ENCODE data around the gene TSPAN33. TPM values are rescaled to one million over a fixed set of nuclear protein-coding genes. Genes with fewer than 3 reads are reported as not detected.
A peak's percentile ranks its signal among the peaks of the same experiment; 100 is the strongest.
"Not testable (repeated sequence)": the region's sequence is repeated elsewhere in the genome, so short reads cannot be mapped to it uniquely, and the experiment has no call there.

The TSPAN33 gene
- total RNA-seq, 1 donor from 2014 or later: 29.7 TPM

GRCh38 chr7:129205987-129206785, 61.7 kb downstream of the TSPAN33 start:
- no peaks in the 10 kb centered on the region for H3K27me3 ChIP-seq (ENCODE audit: control insufficient read depth in 3 of 3, insufficient read depth in 3 of 3, low read length in 3 of 3)
- no peaks in the 10 kb centered on the region for H3K9me3 ChIP-seq (ENCODE audit: control insufficient read depth in 3 of 3, low read length in 3 of 3)
- H3K27ac ChIP-seq (ENCODE audit: low read depth, low read length): no peak overlapping the region
- no peak overlapping the region for H3K9ac ChIP-seq (ENCODE audit: low read depth in 1 of 3, low read length in 3 of 3)
- no peak overlapping the region for H3K4me3 ChIP-seq (ENCODE audit: low read length in 3 of 3)
- H3K36me3 ChIP-seq (ENCODE audit: control insufficient read depth in 3 of 3, insufficient read depth in 3 of 3, low read length in 3 of 3): peaks cover 6 to 31% (median 21%) of the 10 kb centered on the region in 3 donors
- H3K4me1 ChIP-seq (ENCODE audit: control insufficient read depth in 3 of 3, insufficient read depth in 3 of 3, low read length in 3 of 3): peaks cover 0 to 5% (median 0%) of the 10 kb centered on the region in 3 donors

- Histone ChIP-seq H3K27me3 (ENCODE audit: control insufficient read depth in 3 of 3, insufficient read depth in 3 of 3, low read length in 3 of 3) (no peaks in the 10 kb centered on the region), H3K9ac (ENCODE audit: low read depth in 1 of 3, low read length in 3 of 3) (no peak overlapping the region), H3K4me3 (ENCODE audit: low read length in 3 of 3) (no peak overlapping the region), H3K4me1 (ENCODE audit: control insufficient read depth in 3 of 3, insufficient read depth in 3 of 3, low read length in 3 of 3) (peaks cover 0 to 5% (median 0%) of the 10 kb centered on the region in 3 donors), H3K27ac (ENCODE audit: low read depth, low read length) (no peak overlapping the region), H3K9me3 (ENCODE audit: control insufficient read depth in 3 of 3, low read length in 3 of 3) (no peaks in the 10 kb centered on the region), H3K36me3 (ENCODE audit: control insufficient read depth in 3 of 3, insufficient read depth in 3 of 3, low read length in 3 of 3) (peaks cover 8 to 36% (median 25%) of the 10 kb centered on the region in 3 donors)
Measured at GRCh38 chr7:129208667-129209066, 64.2 kb downstream of the TSPAN33 start.

GRCh38 chr7:129209067-129209926, 64.8 kb downstream of the TSPAN33 start:
- H3K9me3 ChIP-seq (ENCODE audit: control insufficient read depth in 3 of 3, low read length in 3 of 3): no peaks in the 10 kb centered on the region
- H3K9ac ChIP-seq (ENCODE audit: low read depth in 1 of 3, low read length in 3 of 3): no peak overlapping the region
- peaks cover 8 to 36% (median 25%) of the 10 kb centered on the region in 3 donors for H3K36me3 ChIP-seq (ENCODE audit: control insufficient read depth in 3 of 3, insufficient read depth in 3 of 3, low read length in 3 of 3)
- no peaks in the 10 kb centered on the region for H3K27me3 ChIP-seq (ENCODE audit: control insufficient read depth in 3 of 3, insufficient read depth in 3 of 3, low read length in 3 of 3)
- peaks cover 0 to 5% (median 0%) of the 10 kb centered on the region in 3 donors for H3K4me1 ChIP-seq (ENCODE audit: control insufficient read depth in 3 of 3, insufficient read depth in 3 of 3, low read length in 3 of 3)
- no peak overlapping the region for H3K4me3 ChIP-seq (ENCODE audit: low read length in 3 of 3)
- no peak overlapping the region for H3K27ac ChIP-seq (ENCODE audit: low read depth, low read length)

DNA sequence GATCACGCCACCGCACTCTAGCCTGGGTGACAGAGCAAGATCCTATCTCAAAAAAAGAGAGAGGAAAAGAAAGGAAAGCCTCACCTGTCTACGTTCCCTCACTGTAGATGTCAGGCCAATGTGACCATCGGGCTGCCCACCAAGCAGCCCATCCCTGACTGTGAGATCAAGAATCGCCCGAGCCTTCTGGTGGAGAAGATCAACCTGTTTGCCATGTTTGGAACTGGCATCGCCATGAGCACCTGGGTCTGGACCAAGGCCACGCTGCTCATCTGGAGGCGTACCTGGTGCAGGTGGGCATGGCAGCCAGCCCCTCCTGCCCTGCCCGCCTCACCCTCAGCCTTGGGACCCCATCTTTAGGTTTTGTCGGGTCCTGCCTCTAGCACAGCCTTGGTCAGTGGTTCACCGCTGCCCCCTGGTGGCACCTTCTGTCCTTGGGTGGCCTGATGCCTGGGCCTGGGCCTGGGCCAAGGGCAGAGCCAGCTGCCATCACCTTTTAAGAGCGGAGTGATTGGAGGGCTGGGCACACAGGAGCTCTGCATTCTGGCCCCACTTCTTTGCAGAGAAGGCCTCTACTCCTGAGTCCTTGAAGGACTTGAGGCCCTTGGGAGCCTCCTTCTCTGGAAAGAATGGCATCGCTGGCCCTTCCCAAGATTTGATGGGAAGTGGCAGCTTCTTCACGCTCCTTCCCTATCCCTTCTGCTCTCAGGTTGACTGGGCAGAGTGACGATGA, 65.9 kb downstream of the TSPAN33 start:
- Histone ChIP-seq H3K9me3 (ENCODE audit: control insufficient read depth in 3 of 3, low read length in 3 of 3) (no peaks in the 10 kb centered on the region), H3K27me3 (ENCODE audit: control insufficient read depth in 3 of 3, insufficient read depth in 3 of 3, low read length in 3 of 3) (no peaks in the 10 kb centered on the region), H3K9ac (ENCODE audit: low read depth in 1 of 3, low read length in 3 of 3) (no peak overlapping the region), H3K4me3 (ENCODE audit: low read length in 3 of 3) (no peak overlapping the region), H3K36me3 (ENCODE audit: control insufficient read depth in 3 of 3, insufficient read depth in 3 of 3, low read length in 3 of 3) (peaks cover 8 to 30% (median 25%) of the 10 kb centered on the region in 3 donors), H3K27ac (ENCODE audit: low read depth, low read length) (no peak overlapping the region), H3K4me1 (ENCODE audit: control insufficient read depth in 3 of 3, insufficient read depth in 3 of 3, low read length in 3 of 3) (peaks cover 0 to 5% (median 0%) of the 10 kb centered on the region in 3 donors)

GRCh38 chr7:129210989-129211312, 66.4 kb downstream of the TSPAN33 start:
- no peaks in the 10 kb centered on the region for H3K27me3 ChIP-seq (ENCODE audit: control insufficient read depth in 3 of 3, insufficient read depth in 3 of 3, low read length in 3 of 3)
- peaks cover 0 to 5% (median 0%) of the 10 kb centered on the region in 3 donors for H3K4me1 ChIP-seq (ENCODE audit: control insufficient read depth in 3 of 3, insufficient read depth in 3 of 3, low read length in 3 of 3)
- no peaks in the 10 kb centered on the region for H3K9me3 ChIP-seq (ENCODE audit: control insufficient read depth in 3 of 3, low read length in 3 of 3)
- H3K9ac ChIP-seq (ENCODE audit: low read depth in 1 of 3, low read length in 3 of 3): peak overlapping the region in 1 of 3 donors; percentile 8
- no peak overlapping the region for H3K4me3 ChIP-seq (ENCODE audit: low read length in 3 of 3)
- H3K27ac ChIP-seq (ENCODE audit: low read depth, low read length): no peak overlapping the region
- peaks cover 8 to 26% (median 20%) of the 10 kb centered on the region in 3 donors for H3K36me3 ChIP-seq (ENCODE audit: control insufficient read depth in 3 of 3, insufficient read depth in 3 of 3, low read length in 3 of 3)

- peaks cover 0 to 5% (median 0%) of the 10 kb centered on the region in 3 donors for H3K4me1 ChIP-seq (ENCODE audit: control insufficient read depth in 3 of 3, insufficient read depth in 3 of 3, low read length in 3 of 3)
- no peak overlapping the region for H3K9ac ChIP-seq (ENCODE audit: low read depth in 1 of 3, low read length in 3 of 3)
- H3K9me3 ChIP-seq (ENCODE audit: control insufficient read depth in 3 of 3, low read length in 3 of 3): no peaks in the 10 kb centered on the region
- peaks cover 8 to 19% (median 12%) of the 10 kb centered on the region in 3 donors for H3K36me3 ChIP-seq (ENCODE audit: control insufficient read depth in 3 of 3, insufficient read depth in 3 of 3, low read length in 3 of 3)
- no peaks in the 10 kb centered on the region for H3K27me3 ChIP-seq (ENCODE audit: control insufficient read depth in 3 of 3, insufficient read depth in 3 of 3, low read length in 3 of 3)
- no peak overlapping the region for H3K27ac ChIP-seq (ENCODE audit: low read depth, low read length)
- H3K4me3 ChIP-seq (ENCODE audit: low read length in 3 of 3): no peak overlapping the region
Measured at GRCh38 chr7:129212126-129212525, 67.6 kb downstream of the TSPAN33 start.

- Histone ChIP-seq H3K4me3 (ENCODE audit: low read length in 3 of 3) (no peak overlapping the region), H3K9ac (ENCODE audit: low read depth in 1 of 3, low read length in 3 of 3) (no peak overlapping the region), H3K9me3 (ENCODE audit: control insufficient read depth in 3 of 3, low read length in 3 of 3) (no peaks in the 10 kb centered on the region), H3K27ac (ENCODE audit: low read depth, low read length) (no peak overlapping the region), H3K36me3 (ENCODE audit: control insufficient read depth in 3 of 3, insufficient read depth in 3 of 3, low read length in 3 of 3) (peaks cover 8 to 15% (median 10%) of the 10 kb centered on the region in 3 donors), H3K4me1 (ENCODE audit: control insufficient read depth in 3 of 3, insufficient read depth in 3 of 3, low read length in 3 of 3) (peaks cover 0 to 5% (median 0%) of the 10 kb centered on the region in 3 donors), H3K27me3 (ENCODE audit: control insufficient read depth in 3 of 3, insufficient read depth in 3 of 3, low read length in 3 of 3) (no peaks in the 10 kb centered on the region)
Measured at GRCh38 chr7:129212596-129212995, 68.1 kb downstream of the TSPAN33 start.

DNA sequence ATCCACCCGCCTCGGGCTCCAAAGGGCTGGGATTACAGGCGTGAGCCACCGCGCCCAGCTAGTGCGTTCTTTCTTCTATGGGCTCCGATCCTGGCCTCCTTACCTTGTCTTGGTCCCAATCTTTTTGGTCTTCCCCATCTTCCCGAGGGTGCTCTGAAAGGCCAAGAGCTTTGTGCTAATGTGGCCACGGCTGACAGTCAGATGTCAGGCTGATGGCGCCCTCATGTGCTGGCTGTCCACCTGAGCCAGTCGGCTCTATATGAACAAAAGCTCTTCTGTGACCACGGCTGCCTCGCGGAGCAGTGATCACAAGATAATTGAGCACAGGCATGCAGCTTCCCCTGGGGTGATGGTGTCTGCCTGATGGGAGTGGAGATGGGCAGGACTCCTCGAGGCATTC, 69.3 kb downstream of the TSPAN33 start:
- Histone ChIP-seq H3K9ac (ENCODE audit: low read depth in 1 of 3, low read length in 3 of 3) (no peak overlapping the region), H3K27ac (ENCODE audit: low read depth, low read length) (no peak overlapping the region), H3K27me3 (ENCODE audit: control insufficient read depth in 3 of 3, insufficient read depth in 3 of 3, low read length in 3 of 3) (no peaks in the 10 kb centered on the region), H3K9me3 (ENCODE audit: control insufficient read depth in 3 of 3, low read length in 3 of 3) (no peaks in the 10 kb centered on the region), H3K36me3 (ENCODE audit: control insufficient read depth in 3 of 3, insufficient read depth in 3 of 3, low read length in 3 of 3) (peaks cover 5 to 15% (median 10%) of the 10 kb centered on the region in 3 donors), H3K4me1 (ENCODE audit: control insufficient read depth in 3 of 3, insufficient read depth in 3 of 3, low read length in 3 of 3) (peaks cover 2 to 8% (median 4%) of the 10 kb centered on the region in 3 donors), H3K4me3 (ENCODE audit: low read length in 3 of 3) (no peak overlapping the region)

- not testable (repeated sequence) for H3K9ac ChIP-seq (ENCODE audit: low read depth in 1 of 3, low read length in 3 of 3); H3K4me1 ChIP-seq (ENCODE audit: control insufficient read depth in 3 of 3, insufficient read depth in 3 of 3, low read length in 3 of 3); H3K36me3 ChIP-seq (ENCODE audit: control insufficient read depth in 3 of 3, insufficient read depth in 3 of 3, low read length in 3 of 3)
Measured at GRCh38 chr7:129215691-129216090, 71.2 kb downstream of the TSPAN33 start.

More at GRCh38 chr7:129215691-129216090, 71.2 kb downstream of the TSPAN33 start:
- H3K4me3 ChIP-seq (ENCODE audit: low read length in 3 of 3); H3K9me3 ChIP-seq (ENCODE audit: control insufficient read depth in 3 of 3, low read length in 3 of 3); H3K27ac ChIP-seq (ENCODE audit: low read depth, low read length); H3K27me3 ChIP-seq (ENCODE audit: control insufficient read depth in 3 of 3, insufficient read depth in 3 of 3, low read length in 3 of 3): not testable (repeated sequence)

Data from skeletal muscle tissue (tissue), 4 donors.